ENCODE data around the gene FAM229B.
A peak's percentile ranks its signal among the peaks of the same experiment; 100 is the strongest.

The FAM229B gene, protein sequence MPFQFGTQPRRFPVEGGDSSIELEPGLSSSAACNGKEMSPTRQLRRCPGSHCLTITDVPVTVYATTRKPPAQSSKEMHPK

DNA sequence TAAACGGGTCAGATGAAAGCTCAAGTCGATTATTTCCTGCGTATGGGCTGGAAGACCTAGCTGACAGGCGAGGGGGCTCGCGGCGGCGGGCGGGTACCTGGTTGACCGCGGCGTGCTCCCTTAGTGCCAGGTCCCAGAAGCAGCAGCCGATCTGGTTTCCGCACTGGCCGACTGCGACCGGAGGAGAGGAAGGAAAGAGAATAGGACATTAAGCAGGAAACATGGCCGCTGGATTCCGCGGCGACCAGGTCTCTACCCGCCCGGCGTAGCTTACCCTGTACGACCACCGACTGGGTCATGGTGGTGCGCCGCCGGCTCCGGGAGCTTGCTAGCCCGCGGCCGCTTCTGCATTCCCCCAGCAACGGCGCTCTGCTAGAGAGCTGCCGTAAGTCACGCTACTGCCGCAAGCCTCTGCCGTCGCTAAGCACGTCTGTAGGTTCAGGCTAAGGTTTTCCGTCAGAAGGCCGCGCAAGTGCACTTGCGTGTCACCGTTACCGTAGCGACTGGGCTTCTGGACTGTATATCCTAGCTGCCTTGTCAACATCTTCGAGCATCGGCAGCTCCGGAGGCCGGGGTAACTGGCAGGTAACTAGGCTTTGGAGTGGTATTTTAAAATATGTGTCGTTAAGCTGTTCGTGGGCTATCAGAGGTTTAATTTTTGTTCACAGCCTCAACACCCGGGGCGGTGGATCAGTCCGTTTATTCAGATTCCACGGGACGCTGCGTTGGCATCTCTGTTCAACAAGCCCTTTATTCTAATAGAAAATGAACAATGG lies at the start of gene FAM229B, which contains the start of gene TUBE1:
Gene FAM229B (plus strand): TSS at position 456 of the 776 bp plus-strand sequence. CDS start 11,693 bp downstream, outside the sequence.
Gene TUBE1 (minus strand): TSS at position 347 of the 776 bp plus-strand sequence. CDS start 48 bp downstream, at position 299.
- in situ Hi-C loops (cut with HindIII; ENCODE audit: low sequenced_read_pairs) = no loop called here
- TF ChIP-seq, protein P1, sequence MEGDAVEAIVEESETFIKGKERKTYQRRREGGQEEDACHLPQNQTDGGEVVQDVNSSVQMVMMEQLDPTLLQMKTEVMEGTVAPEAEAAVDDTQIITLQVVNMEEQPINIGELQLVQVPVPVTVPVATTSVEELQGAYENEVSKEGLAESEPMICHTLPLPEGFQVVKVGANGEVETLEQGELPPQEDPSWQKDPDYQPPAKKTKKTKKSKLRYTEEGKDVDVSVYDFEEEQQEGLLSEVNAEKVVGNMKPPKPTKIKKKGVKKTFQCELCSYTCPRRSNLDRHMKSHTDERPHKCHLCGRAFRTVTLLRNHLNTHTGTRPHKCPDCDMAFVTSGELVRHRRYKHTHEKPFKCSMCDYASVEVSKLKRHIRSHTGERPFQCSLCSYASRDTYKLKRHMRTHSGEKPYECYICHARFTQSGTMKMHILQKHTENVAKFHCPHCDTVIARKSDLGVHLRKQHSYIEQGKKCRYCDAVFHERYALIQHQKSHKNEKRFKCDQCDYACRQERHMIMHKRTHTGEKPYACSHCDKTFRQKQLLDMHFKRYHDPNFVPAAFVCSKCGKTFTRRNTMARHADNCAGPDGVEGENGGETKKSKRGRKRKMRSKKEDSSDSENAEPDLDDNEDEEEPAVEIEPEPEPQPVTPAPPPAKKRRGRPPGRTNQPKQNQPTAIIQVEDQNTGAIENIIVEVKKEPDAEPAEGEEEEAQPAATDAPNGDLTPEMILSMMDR (IDR thresholded peaks at IDR 0.05; ENCODE audit: low read depth, low read length) = peak; percentile 13
- peak within 1 kb of the TSS; percentile 82 for H3K4me3 ChIP-seq (ENCODE audit: low read depth, low read length)
- DNase-seq (ENCODE audit: low read depth, low spot score) = peak; percentile 98

DNA sequence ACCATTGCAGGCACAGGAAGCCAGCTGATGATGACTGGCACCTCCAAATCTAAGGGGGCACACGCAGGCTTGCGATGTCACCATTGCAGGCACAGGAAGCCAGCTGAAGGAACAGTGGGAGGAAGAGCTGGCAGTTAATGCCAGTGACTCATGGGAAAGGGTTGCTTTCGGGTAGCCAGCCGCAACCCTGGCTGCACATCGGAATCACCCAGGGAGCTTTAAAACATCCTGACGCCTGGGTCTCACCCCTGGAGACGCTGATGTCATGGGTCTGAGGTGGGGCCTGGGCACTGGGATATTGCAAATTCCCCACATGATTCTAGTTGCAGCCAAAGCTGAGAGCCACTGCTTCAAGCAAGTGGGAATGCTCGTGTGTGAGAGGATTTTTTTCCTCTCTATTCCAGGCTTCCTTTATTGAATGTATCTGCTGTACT lies 49.6 kb upstream of the FAM229B start:
- peak; percentile 95 for DNase-seq (ENCODE audit: low read depth, low spot score)
- no peak overlapping the region for H3K4me3 ChIP-seq (ENCODE audit: low read depth, low read length)
- TF ChIP-seq, protein P1 (IDR thresholded peaks at IDR 0.05; ENCODE audit: low read depth, low read length) = no peak
- in situ Hi-C loops (cut with HindIII; ENCODE audit: low sequenced_read_pairs) = no loop called here

DNA sequence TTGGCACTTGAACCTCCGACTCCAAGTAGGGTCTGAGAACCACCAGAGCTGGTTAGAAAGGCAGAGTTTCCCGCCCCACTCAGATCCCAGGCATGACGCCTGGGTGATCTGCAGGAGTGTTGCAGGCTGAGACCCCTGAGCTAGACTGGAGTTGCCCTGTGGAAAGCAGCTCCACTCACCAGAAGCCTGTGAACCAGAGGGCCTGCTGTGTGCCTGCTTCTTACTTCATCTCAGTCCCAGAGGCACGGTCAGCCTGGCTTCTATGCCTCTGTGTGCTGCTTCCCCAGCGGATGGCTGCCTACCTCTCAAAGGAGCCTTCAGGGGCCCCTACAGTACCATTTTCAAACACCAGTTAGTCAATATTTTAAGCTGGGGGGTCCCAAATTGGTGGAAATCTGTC lies 49.1 kb upstream of the FAM229B start:
- DNase-seq (ENCODE audit: low read depth, low spot score) = no peak
- in situ Hi-C loops (cut with HindIII; ENCODE audit: low sequenced_read_pairs) = no loop called here

DNA sequence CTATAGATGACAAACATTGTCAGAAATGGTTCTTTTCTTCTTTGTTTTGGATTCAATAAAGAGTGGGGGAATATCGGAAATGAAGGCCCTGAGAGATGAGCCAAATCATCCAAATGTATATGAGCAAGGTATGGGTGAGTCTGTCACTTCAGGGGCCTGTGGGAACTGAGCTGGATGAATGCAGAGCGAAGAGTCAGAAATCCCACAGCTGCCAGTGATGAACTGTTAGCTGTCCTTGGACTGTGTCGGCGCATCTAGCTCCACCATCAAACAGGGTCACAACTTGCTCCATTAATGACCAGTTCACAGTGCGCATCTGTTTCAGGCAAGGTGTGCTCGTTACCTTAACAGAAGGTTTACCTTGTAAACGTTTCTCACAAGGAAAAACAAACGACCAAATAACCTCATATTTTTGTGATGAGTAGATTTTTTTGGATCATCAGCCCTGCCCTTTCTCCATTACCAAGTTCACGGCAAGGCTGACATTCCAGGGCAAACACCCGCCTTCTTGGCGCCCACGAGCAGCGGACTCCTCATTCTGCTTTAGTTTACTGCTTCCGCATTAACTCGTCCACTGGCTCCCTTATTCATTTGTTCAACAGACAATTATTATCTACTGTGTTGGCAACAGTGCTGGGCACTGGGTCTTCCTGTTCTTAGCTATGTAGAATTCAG lies 48.5 kb upstream of the FAM229B start:
- in situ Hi-C loops (cut with HindIII; ENCODE audit: low sequenced_read_pairs) = no loop called here
- TF ChIP-seq, protein P1 (IDR thresholded peaks at IDR 0.05; ENCODE audit: low read depth, low read length) = no peak
- DNase-seq (ENCODE audit: low read depth, low spot score) = no peak

More for the DNA sequence above, 49.1 kb upstream of the FAM229B start:
- no peak overlapping the region for H3K4me3 ChIP-seq (ENCODE audit: low read depth, low read length)
- TF ChIP-seq, protein P1 (IDR thresholded peaks at IDR 0.05; ENCODE audit: low read depth, low read length) = no peak

DNA sequence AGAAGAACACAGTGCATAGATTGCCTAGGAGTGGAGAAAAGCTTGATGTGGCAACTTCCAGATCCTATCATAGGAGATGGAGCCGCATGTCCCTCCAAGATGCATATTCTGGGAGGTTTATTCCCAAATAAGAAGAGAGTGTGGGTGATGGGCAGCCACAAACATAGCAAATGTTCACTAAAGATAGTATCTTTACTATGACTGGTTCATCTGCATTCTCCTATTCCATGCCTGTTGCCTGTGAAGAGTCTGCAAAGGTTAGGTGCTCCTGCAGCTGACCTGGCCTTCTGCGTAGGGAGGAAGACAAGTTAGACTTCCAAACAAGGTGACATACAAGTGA lies 48.0 kb upstream of the FAM229B start:
- no peak overlapping the region for H3K4me3 ChIP-seq (ENCODE audit: low read depth, low read length)
- no peak for DNase-seq (ENCODE audit: low read depth, low spot score)
- TF ChIP-seq, protein P1 (IDR thresholded peaks at IDR 0.05; ENCODE audit: low read depth, low read length) = no peak
- in situ Hi-C loops (cut with HindIII; ENCODE audit: low sequenced_read_pairs) = no loop called here

More for the DNA sequence above, 48.5 kb upstream of the FAM229B start:
- no peak overlapping the region for H3K4me3 ChIP-seq (ENCODE audit: low read depth, low read length)

DNA sequence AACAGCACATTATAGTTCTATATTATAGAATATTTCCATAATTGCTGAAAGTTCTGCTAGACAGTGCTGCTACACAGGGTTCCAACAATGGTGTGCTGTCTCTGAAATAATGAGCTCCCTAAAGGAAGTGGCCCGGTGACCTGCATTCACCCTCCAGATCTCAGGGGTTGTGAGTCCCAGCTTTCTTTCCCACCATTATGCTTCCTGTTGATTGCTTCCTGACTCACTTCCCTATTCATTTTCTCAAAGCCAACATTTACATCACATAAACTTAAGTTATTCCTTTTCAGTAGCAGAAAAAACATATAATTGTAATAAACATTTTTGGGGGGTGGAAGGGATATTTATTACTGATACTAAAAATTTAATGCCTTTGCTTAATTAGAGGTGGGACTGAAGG lies 46.4 kb upstream of the FAM229B start:
- DNase-seq (ENCODE audit: low read depth, low spot score) = no peak
- TF ChIP-seq, protein P1 (IDR thresholded peaks at IDR 0.05; ENCODE audit: low read depth, low read length) = no peak

More for the DNA sequence above, 46.4 kb upstream of the FAM229B start:
- in situ Hi-C loops (cut with HindIII; ENCODE audit: low sequenced_read_pairs) = no loop called here
- H3K4me3 ChIP-seq (ENCODE audit: low read depth, low read length) = no peak overlapping the region

Measured in astrocyte of the spinal cord (primary cell).